GM19193 (cell line): Measurements from ENCODE around the gene COASY.

Source experiments
- POLR2A ChIP-seq: IDR thresholded peaks from 4 replicates; pipeline ENCODE4 v1.6.1; 2011; ENCODE audit not compliant: insufficient read depth, insufficient read length; ENCODE audit errors: extremely low read depth

The COASY gene

DNA sequence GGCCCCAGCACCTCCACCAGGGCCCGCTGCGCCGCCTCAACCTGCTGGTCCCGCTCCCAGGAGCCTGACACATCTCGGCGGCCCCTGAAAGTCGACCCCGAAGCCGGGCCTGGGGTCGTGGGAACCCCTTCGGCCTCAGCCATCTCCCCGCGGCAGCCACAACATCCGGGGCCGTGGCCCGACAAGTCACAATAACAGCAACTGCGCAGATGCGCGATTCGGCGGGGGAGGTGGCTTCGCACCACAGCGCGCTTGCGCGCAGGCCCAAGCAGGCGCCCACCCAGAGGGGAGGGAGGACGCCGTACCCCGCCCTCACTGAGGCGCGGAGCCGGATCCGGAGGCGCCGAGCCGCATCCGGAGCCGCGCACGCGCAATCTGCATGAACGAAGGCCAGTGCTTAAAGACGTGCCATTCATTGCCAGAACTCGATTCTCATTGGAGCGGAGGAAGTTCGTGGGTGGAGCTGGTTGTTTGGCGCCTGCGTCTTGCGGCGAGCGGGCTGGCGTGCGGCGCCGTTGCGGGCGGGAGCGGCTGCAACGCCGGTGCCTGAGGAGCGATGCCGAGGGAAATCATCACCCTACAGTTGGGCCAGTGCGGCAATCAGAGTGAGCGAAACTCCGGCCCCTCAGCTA lies 47.4 kb downstream of the COASY start, which contains the start of the genes RETREG3 and TUBG1:
TSS of gene RETREG3 (minus strand) at position 193 of the 632 bp plus-strand sequence. CDS start at position 143, 50 bp downstream.
TSS of gene TUBG1 (plus strand) at position 502 of the 632 bp plus-strand sequence. CDS start at position 557, 55 bp downstream.
- peak; percentile 89 for TF ChIP-seq POLR2A

DNA sequence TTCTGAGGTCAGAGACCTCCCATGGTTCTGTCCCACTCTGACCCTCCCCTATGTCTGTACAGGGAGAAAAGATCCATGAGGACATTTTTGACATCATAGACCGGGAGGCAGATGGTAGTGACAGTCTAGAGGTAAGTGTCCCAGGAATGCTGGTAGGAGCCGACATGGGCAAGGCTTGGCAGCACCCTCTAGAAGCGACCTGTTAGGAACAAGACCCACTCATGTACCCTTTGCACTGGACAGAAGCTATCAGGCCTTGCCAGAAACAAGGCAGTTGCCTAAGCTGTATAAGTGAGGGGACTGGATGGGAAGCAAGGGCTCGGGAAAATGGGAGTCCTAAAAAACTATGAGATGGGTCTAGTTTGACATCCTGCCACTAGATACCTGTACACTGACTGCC lies 50.1 kb downstream of the COASY start:
- no peak for TF ChIP-seq POLR2A

DNA sequence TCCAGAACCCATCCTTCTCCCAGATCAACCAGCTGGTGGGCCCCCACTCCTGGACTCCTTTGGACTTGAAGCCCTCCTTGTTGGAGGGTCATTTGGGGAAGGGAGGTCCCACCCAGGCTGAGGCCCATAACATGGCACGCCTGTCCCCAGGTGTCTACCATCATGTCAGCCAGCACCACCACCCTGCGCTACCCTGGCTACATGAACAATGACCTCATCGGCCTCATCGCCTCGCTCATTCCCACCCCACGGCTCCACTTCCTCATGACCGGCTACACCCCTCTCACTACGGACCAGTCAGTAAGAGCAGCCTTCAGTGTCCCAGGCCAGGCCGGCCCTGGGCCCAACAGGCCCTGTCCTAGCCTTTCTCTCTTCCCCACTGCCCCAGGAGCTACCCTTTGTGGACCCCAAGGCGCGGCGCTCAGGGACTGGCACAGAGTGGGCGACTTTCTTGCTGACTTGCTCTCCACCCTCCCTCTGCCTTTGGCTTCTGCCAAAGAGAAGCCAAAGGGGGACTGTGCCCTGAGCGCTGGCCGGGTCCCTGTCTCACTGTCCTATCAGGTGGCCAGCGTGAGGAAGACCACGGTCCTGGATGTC lies 51.8 kb downstream of the COASY start:
- no peak for TF ChIP-seq POLR2A
